SK-N-SH treated with all-trans-retinoic acid at 6 μM for 48 hours (cell line): ENCODE results near the gene SHROOM4.

Experiments
- ATAC-seq: fragments of 200-7000 bp; cut with Tn5 transposase; 3 replicates; pipeline ENCODE4 v1.9.1; 2020; ENCODE audit warnings: mild to moderate bottlenecking, moderate library complexity
- ARNTL ChIP-seq: fragments of 450-650 bp; formaldehyde crosslinking; IDR thresholded peaks from 2 replicates; pipeline ENCODE4 v1.5.0; 2020; ENCODE audit warnings: low read depth, mild to moderate bottlenecking, moderate library complexity, borderline replicate concordance
- BACH2 ChIP-seq: fragments of 250-450 bp; sonication (Bioruptor Pico); IDR thresholded peaks from 2 replicates; pipeline ENCODE4 v1.9.0; 2021; ENCODE audit warnings: mild to moderate bottlenecking, borderline replicate concordance
- CREB5 ChIP-seq: fragments of 250-450 bp; sonication (Bioruptor Pico); IDR thresholded peaks from 2 replicates; pipeline ENCODE4 v1.5.1; 2020; ENCODE audit warnings: low read depth, mild to moderate bottlenecking, moderate library complexity
- CSRNP3 ChIP-seq: fragments of 250-450 bp; sonication (Bioruptor Pico); IDR thresholded peaks from 2 replicates; pipeline ENCODE4 v1.5.1; 2021; ENCODE audit warnings: mild to moderate bottlenecking, moderate library complexity
- ESRRG ChIP-seq: fragments of 250-450 bp; sonication (Bioruptor Pico); IDR thresholded peaks from 2 replicates; pipeline ENCODE4 v1.6.1; 2021; ENCODE audit warnings: mild to moderate bottlenecking
- GLIS3 ChIP-seq: fragments of 250-450 bp; sonication (Bioruptor Pico); IDR thresholded peaks from 2 replicates; pipeline ENCODE4 v1.5.0; 2020; ENCODE audit warnings: mild to moderate bottlenecking, moderate library complexity
- ISL1 ChIP-seq: fragments of 250-450 bp; sonication (Bioruptor Pico); IDR thresholded peaks from 2 replicates; pipeline ENCODE4 v2.1.2; 2022; ENCODE audit warnings: mild to moderate bottlenecking, moderate library complexity
- OSR1 ChIP-seq: fragments of 250-450 bp; sonication (Bioruptor Pico); IDR thresholded peaks from 2 replicates; pipeline ENCODE4 v1.8.0; 2022; ENCODE audit warnings: moderate library complexity, mild to moderate bottlenecking, inconsistent platforms
- PATZ1 ChIP-seq: fragments of 250-450 bp; sonication (Bioruptor Pico); IDR thresholded peaks from 2 replicates; pipeline ENCODE4 v1.8.0; 2020; ENCODE audit warnings: mild to moderate bottlenecking, moderate library complexity, borderline replicate concordance
- POU6F1 ChIP-seq: fragments of 250-450 bp; sonication (Bioruptor Pico); IDR thresholded peaks from 2 replicates; pipeline ENCODE4 v1.8.0; 2021; ENCODE audit warnings: low read depth, mild to moderate bottlenecking, moderate library complexity, borderline replicate concordance
- PPARA ChIP-seq: fragments of 250-450 bp; sonication (Bioruptor Pico); IDR thresholded peaks from 2 replicates; pipeline ENCODE4 v1.5.0; 2020; ENCODE audit warnings: mild to moderate bottlenecking, borderline replicate concordance
- RARB ChIP-seq: fragments of 250-450 bp; sonication (Bioruptor Pico); IDR thresholded peaks from 2 replicates; pipeline ENCODE4 v1.8.0; 2021; ENCODE audit warnings: mild to moderate bottlenecking, moderate library complexity
- SNAI2 ChIP-seq: fragments of 250-450 bp; sonication (Bioruptor Pico); IDR thresholded peaks from 2 replicates; pipeline ENCODE4 v1.5.0; 2020; ENCODE audit warnings: mild to moderate bottlenecking, moderate library complexity
- TOX ChIP-seq: fragments of 250-450 bp; sonication (Bioruptor Pico); IDR thresholded peaks from 2 replicates; pipeline ENCODE4 v1.8.0; 2021; ENCODE audit warnings: mild to moderate bottlenecking, moderate library complexity, borderline replicate concordance
- TSHZ2 ChIP-seq: fragments of 250-450 bp; sonication (Bioruptor Pico); IDR thresholded peaks from 2 replicates; pipeline ENCODE4 v1.5.0; 2020; ENCODE audit warnings: mild to moderate bottlenecking, moderate library complexity
- ZC3H10 ChIP-seq: fragments of 250-450 bp; sonication (Bioruptor Pico); IDR thresholded peaks from 2 replicates; pipeline ENCODE4 v1.5.1; 2021; ENCODE audit warnings: mild to moderate bottlenecking, moderate library complexity
- ZFP3 ChIP-seq: fragments of 250-450 bp; sonication (Bioruptor Pico); IDR thresholded peaks from 2 replicates; pipeline ENCODE4 v1.5.0; 2020; ENCODE audit warnings: mild to moderate bottlenecking, moderate library complexity
- ZFP30 ChIP-seq: fragments of 450-650 bp; formaldehyde crosslinking; IDR thresholded peaks from 2 replicates; pipeline ENCODE4 v1.5.0; 2022; ENCODE audit warnings: mild to moderate bottlenecking, moderate library complexity
- ZNF70 ChIP-seq: fragments of 450-650 bp; formaldehyde crosslinking; IDR thresholded peaks from 2 replicates; pipeline ENCODE4 v1.5.0; 2020; ENCODE audit warnings: mild to moderate bottlenecking, moderate library complexity
- ZNF8 ChIP-seq: fragments of 450-650 bp; formaldehyde crosslinking; IDR thresholded peaks from 2 replicates; pipeline ENCODE4 v1.5.0; 2020; ENCODE audit warnings: mild to moderate bottlenecking, moderate library complexity

SHROOM4 gene

GRCh38 chrX:50711907-50712306 lies 102.1 kb downstream of the SHROOM4 start:
- ATAC-seq, result no peak

GRCh38 chrX:50707955-50708699 lies 105.9 kb downstream of the SHROOM4 start:
- no peak for ATAC-seq
- TF ChIP-seq ZNF70 (CRISPR knock-in tag) (no peak), PATZ1 (CRISPR knock-in tag) (no peak), ARNTL (CRISPR knock-in tag) (no peak), ZFP30 (CRISPR knock-in tag) (no peak), ISL1 (no peak), BACH2 (no peak), CSRNP3 (CRISPR knock-in tag) (no peak), POU6F1 (no peak), ZNF8 (CRISPR knock-in tag) (no peak), ZFP3 (CRISPR knock-in tag) (no peak), TOX (CRISPR knock-in tag) (no peak), ESRRG (no peak)

More at GRCh38 chrX:50711907-50712306, 102.1 kb downstream of the SHROOM4 start:
- TF ChIP-seq CREB5 (no peak), ZNF8 (CRISPR knock-in tag) (no peak), ZC3H10 (CRISPR knock-in tag) (no peak), GLIS3 (CRISPR knock-in tag) (no peak), BACH2 (no peak), TSHZ2 (CRISPR knock-in tag) (no peak), CSRNP3 (CRISPR knock-in tag) (no peak), ZFP30 (CRISPR knock-in tag) (no peak), OSR1 (CRISPR knock-in tag) (no peak), ZFP3 (CRISPR knock-in tag) (no peak), PPARA (CRISPR knock-in tag) (no peak), RARB (CRISPR knock-in tag) (no peak), POU6F1 (no peak), TOX (CRISPR knock-in tag) (no peak), SNAI2 (no peak)
